ENCODE results near the gene KCNH1.
"Not testable (repeated sequence)": the region's sequence is repeated elsewhere in the genome, so short reads cannot be mapped to it uniquely, and the experiment has no call there.

The KCNH1 gene

DNA sequence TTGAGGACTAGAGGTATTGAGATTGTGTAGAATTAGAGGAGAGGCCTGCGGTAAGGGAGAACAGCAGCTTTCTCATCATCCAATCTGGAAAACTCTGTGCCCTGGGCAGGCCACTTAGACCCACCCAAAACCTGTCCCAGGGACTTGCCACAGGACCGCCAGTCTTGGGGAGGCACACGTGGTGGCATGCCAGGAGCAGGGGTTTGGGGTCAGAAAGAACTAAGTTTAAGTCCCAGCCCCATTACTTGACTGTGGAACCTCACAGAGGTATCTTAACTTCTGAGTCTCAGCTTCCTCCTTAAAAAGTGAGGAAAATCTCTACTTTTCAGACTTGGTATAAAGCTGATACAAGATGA is 448.7 kb downstream of the KCNH1 start:
- no peak for DNase-seq (ENCODE audit: low spot score)

DNA sequence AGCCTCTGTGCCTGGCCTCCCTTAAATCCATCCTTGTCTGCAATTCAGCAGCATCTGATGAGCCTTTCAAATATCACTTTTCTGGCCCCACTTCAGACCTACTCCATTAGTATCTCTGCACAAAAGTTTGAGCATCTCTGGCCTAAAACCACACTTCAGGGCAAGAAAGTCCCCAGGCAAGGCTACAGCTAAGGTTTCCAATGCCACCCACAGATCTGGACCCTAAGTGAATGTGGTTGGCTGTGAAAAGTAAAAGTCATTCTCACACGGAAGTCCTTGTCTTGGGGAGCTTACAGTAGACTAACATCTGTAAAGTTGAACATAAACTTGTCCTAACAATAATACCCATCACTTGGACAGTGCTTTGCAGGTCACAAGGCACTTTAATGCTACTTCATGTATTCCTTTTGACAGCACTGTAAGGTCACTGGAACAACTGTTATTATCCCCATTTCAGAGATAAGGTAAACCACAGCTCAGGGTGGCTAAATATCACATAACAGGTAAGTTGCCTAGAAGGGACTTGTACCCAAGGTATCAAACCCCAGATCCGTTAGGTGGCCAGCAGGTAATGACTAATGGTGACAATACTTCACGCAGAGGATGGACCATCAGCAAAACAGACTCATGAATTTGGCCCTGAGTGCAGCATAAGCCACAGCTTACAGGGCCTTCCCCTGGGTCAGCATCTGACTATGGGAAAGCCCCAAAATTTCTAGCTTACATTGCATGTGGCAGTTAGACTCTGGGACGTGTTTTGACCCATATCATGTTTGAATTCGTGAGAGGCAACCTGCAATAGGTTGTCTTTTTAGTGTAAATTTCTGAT is 449.3 kb downstream of the KCNH1 start:
- peak; percentile 37 for DNase-seq (ENCODE audit: low spot score)

GRCh38 chr1:210683403-210684047 is 450.4 kb downstream of the KCNH1 start:
- no peak for DNase-seq (ENCODE audit: low spot score)

- no peak for DNase-seq (ENCODE audit: low spot score)
Measured at GRCh38 chr1:210681158-210681557, 452.8 kb downstream of the KCNH1 start.

DNA sequence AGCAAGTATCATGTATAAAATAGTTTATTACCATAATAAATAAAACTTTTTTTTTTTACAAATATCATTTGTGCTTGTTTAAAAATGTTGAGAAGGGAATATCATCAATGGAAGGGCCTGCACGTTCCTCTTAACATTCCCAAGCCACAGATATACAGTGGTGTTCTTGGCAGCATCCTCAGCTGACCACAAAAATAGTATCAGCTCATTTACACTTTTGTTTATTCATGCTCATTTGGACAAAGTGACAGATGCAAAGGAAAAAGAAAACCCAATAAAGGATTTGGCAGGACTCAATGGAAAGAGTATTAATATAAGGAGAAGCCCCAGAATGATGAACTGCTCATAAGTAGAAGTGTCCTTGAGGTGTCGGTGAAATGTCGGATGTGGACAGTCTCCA is 455.6 kb downstream of the KCNH1 start:
- DNase-seq (ENCODE audit: low spot score) = no peak

DNA sequence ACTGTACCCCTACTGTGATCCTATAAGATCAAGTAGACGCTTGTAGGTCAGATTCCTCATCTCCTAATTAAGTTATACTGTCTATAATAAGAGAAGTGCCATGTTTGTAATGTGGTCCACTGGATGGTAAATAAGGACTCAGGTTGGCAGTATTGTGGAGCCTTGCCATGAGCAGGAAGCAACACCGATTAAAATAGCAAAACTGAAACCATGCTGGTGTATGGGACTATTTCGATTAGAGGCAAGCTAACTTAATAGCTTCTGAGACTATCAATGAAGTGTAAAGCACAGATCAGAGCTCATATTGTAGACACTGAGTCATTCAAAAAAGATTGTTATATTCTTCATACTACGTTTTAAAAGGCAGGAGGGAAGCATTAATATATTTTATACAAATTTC is 456.4 kb downstream of the KCNH1 start:
- no peak for DNase-seq (ENCODE audit: low spot score)

- no peak for DNase-seq (ENCODE audit: low spot score)
Measured at GRCh38 chr1:210676539-210676938, 457.4 kb downstream of the KCNH1 start.

DNA sequence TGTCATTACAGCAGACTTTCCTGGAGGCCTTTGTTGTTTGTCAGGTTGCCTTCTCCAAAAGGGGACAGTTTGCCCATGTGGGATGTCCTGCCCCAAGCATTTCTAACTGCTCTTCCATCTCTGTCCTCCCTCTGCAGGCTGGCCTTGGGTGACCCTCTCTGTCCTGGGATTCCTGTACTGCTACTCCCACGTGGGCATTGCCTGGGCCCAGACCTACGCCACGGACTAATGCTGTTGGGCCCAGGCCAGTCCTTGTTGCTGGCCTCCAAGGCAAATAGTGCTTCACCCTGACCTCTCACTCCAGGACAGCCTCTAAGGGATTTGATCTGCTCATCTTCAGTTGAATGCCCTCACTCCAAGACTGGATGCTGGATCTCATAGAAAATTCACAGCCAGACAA is 459.8 kb downstream of the KCNH1 start:
- no peak for DNase-seq (ENCODE audit: low spot score)

GRCh38 chr1:210669951-210670350 is 464.0 kb downstream of the KCNH1 start:
- no peak for DNase-seq (ENCODE audit: low spot score)

DNA sequence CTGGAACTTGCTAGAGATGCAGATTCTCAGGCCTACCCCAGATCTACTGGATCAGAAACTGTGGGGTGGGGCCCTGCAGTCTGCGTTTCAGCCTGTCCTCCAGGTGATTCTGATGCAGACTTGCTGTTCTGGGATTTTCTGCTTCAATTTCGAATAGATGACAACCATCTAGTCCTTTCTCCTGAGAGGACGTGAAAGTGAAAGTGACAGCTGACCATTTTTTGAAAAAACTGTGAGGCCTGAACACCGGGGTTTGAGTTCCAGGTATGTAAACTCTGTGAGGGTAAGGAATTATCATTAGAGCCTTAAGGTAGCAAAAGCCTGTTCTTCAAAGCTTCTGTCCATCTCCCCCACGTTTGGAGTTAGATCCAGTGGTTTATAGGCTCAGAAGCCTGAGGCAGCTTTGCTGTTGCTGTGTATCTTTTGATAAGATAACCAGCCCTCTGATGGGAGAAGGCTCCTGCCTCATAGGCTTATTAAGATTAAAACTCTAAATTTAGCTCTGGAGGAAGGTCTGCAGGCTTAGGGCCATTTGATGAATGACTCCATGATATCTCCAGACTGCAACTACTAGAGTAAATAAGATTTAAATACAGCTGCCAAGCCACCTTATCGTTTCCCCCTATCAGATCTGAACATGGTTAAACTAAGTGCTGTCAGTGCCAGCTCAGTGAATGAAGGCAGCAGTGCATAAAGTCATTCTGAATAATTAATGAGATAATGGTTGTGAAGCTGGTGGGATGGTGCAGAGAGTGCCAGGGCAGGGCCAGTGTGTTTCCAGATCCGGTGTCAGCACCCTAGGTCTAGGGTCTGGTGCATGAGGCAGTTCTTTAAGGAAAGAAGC is 470.0 kb downstream of the KCNH1 start:
- DNase-seq (ENCODE audit: low spot score) = no peak

GRCh38 chr1:210662291-210663050 is 471.5 kb downstream of the KCNH1 start:
- DNase-seq (ENCODE audit: low spot score) = no peak

DNA sequence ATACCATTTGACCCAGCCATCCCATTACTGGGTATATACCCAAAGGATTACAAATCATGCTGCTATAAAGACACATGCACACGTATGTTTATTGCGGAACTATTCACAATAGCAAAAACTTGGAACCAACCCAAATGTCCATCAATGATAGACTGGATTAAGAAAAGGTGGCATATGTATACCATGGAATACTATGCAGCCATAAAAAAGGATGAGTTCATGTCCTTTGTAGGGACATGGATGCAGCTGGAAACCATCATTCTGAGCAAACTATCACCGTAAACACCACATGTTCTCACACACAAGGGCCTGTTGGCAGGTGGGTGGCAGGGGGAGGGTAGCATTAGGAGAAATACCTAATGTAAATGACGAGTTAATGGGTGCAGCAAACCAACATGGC is 472.4 kb downstream of the KCNH1 start:
- DNase-seq (ENCODE audit: low spot score) = not testable (repeated sequence)

DNA sequence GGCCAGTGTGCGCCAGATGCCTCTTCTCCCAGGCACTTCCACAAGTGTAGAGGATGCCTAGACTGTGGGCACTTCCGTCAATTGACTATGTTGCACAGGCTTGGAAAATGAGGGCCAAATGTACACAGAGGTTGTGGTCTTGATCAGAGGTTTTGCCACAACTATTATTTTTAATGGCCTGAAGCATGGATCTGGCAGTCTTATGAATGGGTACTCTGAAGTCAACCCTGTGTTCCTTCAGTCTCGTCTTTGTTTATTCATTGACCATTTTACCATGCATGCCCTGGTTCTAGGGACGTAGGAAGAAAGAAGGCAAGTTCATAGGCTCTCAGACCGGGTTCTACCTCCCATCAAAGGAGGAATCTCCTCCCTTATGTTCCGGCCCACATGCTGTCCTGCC is 476.1 kb downstream of the KCNH1 start:
- no peak for DNase-seq (ENCODE audit: low spot score)

GRCh38 chr1:210655511-210655910 is 478.4 kb downstream of the KCNH1 start:
- DNase-seq (ENCODE audit: low spot score) = no peak

DNA sequence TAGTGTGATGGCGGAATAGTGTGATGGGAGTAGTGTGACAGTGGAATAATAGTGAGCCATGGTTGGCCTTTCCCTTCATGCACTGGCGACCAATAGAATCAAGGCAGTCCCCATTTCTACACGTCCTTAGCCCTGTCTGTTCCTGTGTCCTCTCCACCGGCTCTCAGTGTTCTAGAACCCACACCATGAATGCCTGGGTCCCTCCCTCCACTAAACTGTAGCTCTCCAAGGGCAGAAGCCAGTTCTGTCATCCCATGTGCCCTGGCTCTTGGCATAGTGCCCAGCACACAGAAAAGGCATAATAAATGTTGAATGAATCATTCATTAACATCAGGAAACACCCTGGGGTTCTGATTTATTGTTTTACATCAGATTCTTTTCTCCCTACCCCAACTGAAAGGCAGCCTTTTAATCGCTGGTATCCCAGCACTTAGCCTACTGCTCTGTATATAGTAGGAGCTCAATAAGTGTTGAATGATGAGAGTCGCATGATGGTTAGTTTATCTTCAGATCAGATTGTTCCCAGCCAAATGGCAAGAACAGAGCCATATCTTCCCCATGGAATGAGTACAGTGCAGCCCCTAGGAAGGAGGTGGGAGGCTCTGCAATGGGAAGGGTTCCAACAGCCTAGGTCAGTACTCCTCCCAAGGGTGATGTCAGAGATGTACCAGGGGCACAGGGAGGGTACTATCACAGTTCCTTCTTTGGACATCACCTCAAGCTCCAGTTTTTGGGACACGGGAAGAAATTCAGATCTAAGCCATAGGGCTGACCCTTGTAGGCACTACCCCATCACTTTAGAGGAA is 479.6 kb downstream of the KCNH1 start:
- DNase-seq (ENCODE audit: low spot score) = no peak

DNA sequence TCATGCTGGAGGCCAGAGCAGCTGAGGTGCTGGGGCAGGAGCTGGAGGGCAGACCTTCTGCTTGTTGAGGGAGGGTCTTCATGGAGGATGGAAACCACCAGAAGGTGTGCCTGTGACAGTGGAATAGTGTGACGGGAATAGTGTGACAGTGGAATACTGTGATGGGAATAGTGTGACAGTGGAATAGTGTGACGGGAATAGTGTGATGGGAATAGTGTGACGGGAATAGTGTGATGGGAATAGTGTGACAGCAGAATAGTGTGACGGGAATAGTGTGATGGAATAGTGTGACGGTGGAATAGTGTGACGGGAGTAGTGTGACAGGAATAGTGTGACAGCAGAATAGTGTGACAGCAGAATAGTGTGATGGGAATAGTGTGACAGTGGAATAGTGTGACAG is 480.2 kb downstream of the KCNH1 start:
- no peak for DNase-seq (ENCODE audit: low spot score)

- no peak for DNase-seq (ENCODE audit: low spot score)
Measured at GRCh38 chr1:210652329-210652954, 481.5 kb downstream of the KCNH1 start.

GRCh38 chr1:210650403-210650802 is 483.5 kb downstream of the KCNH1 start:
- DNase-seq (ENCODE audit: low spot score) = no peak

GRCh38 chr1:210648588-210649269 is 485.2 kb downstream of the KCNH1 start:
- DNase-seq (ENCODE audit: low spot score) = no peak
